Measurements from ENCODE around the gene TBC1D3B. TPM values are rescaled to one million over a fixed set of nuclear protein-coding genes. Genes with fewer than 3 reads are reported as not detected.
"Not testable (repeated sequence)": the region's sequence is repeated elsewhere in the genome, so short reads cannot be mapped to it uniquely, and the experiment has no call there.

The TBC1D3B gene
- polyA plus RNA-seq = 0.84 TPM

DNA sequence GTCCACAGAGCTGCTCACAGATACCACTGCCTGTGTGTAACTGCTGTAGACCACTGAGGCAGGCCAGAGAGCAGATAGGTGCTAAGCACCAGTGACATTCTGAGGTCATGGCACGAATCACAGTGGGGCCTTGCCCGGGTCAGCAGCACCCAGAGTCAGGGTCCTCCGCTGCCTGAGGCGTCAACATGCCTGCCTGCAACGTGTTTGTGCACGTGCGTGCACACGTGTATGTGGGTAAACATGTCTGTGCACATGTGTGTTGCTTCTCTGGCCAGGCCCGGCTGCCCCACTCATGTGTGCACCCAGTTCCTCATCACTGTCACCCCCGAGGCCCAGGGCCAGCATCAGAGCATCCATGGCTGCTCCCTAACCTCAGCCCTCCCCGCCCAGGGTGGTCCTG is at the start of gene TBC1D3B:
TBC1D3B (minus strand) TSS at position 101 of the 400 bp plus-strand sequence. CDS start 1,586 bp downstream, outside the sequence.
- not testable (repeated sequence) for H3K4me1 Mint-ChIP-seq, H3K4me3 Mint-ChIP-seq, H3K27ac Mint-ChIP-seq, H3K27me3 Mint-ChIP-seq, H3K9me3 Mint-ChIP-seq, H3K36me3 Mint-ChIP-seq

DNA sequence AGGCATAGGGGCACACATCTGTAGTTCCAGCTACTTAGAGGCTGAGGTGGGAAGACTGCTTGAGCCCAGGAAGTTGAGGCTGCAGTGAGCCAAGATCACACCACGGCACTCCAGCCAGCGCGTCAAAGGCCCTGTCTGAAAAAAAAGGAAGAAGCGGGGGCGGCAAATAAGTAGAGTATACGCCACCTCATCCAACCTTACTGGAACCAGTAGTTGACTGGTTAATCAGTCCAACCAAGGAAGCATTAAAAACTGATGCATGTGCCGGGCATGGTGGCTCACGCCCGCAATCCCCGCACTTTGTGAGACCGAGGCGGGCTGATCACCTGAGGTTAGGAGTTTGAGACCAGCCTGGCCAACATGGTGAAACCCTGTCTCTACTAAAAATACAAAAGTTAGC is 46.5 kb upstream of the TBC1D3B start:
- H3K27me3 Mint-ChIP-seq = peaks cover 28% of the 10 kb centered on the region
- H3K4me1 Mint-ChIP-seq, H3K4me3 Mint-ChIP-seq, H3K27ac Mint-ChIP-seq: not testable (repeated sequence)
- peaks cover 10% of the 10 kb centered on the region for H3K36me3 Mint-ChIP-seq
- H3K9me3 Mint-ChIP-seq = peaks cover 0 to 12% (median 0%) of the 10 kb centered on the region in 3 donors

DNA sequence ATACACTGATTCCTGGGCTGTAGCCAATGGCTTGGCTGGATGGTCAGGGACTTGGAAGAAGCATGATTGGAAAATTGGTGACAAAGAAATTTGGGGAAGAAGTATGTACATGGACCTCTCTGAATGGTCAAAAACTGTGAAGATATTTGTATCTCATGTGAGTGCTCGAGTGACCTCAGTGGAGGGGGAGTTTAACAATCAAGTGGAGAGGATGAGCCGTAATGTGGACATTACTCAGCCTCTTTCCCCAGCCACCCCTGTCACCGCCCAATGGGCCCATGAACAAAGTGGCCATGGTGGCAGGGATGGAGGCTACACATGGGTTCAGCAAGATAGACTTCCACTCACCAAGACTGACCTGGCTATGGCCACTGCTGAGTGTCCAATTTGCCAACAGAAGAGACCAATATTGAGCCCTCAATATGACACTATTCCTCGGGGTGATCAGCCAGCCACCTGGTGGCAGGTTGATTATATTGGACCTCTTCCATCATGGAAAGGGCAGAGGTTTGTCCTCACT is 45.2 kb upstream of the TBC1D3B start:
- H3K27me3 Mint-ChIP-seq = peaks cover 32% of the 10 kb centered on the region
- not testable (repeated sequence) for H3K27ac Mint-ChIP-seq, H3K4me3 Mint-ChIP-seq, H3K4me1 Mint-ChIP-seq
- peaks cover 10% of the 10 kb centered on the region for H3K36me3 Mint-ChIP-seq
- H3K9me3 Mint-ChIP-seq = peaks cover 0 to 16% (median 0%) of the 10 kb centered on the region in 3 donors

DNA sequence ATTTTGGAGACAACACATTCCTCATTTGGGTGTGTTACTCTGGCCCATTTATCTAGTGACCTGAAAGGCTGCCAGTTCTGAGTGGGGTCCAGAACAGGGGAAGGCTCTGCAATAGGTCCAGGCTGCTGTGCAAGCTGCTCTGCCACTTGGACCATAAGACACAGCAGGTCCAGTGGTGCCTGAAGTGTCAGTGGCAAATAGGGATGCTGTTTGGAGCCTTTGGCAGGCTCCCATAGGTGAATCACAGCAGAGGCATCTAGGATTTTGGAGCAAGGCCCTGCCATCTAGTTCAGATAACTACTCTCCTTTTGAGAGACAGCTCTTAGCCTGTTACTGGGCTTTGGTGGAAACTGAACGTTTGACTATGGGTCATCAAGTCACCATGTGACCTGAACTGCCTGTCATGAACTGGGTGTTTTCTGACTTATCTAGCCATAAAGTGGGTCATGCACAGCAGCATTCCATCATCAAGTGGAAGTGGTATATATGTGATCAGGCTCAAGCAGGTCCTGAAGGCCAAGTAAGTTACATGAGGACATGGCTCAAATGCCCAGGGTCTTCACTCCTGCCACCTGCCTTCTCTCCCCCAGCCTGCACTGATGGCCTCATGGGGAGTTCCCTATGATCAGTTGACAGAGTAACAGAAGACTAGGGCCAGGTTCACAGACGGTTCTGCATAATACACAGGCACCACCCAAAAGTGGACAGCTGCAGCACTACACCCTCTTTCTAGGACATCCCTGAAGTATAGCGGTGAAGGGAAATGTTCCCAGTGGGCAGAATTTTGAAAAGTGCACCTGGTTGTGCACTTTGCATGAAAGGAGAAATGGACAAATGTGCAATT is 44.5 kb upstream of the TBC1D3B start:
- Mint-ChIP-seq H3K27me3 (peaks cover 32% of the 10 kb centered on the region), H3K9me3 (peaks cover 0 to 16% (median 0%) of the 10 kb centered on the region in 3 donors), H3K36me3 (peaks cover 10% of the 10 kb centered on the region)
- H3K4me1 Mint-ChIP-seq, H3K27ac Mint-ChIP-seq, H3K4me3 Mint-ChIP-seq: not testable (repeated sequence)

DNA sequence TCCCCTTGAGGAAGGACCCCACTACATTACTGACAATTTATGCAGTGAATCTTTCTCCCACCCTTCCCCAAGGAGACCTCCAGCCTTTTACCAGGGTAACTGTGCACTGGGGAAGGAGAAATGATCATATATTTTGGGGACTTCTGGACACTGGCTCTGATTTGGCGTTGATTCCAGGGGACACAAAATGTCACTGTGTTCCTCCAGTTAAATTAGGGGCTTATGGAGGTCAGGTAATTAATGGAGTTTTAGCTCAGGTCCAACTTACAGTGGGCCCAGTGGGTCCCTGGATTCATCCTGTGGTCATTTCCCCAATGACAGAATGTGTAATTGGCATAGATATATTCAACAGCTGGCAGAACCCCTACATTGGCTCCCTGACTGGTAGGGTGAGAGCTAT is 43.1 kb upstream of the TBC1D3B start:
- peaks cover 0 to 13% (median 0%) of the 10 kb centered on the region in 3 donors for H3K9me3 Mint-ChIP-seq
- H3K27me3 Mint-ChIP-seq = peaks cover 40% of the 10 kb centered on the region
- H3K36me3 Mint-ChIP-seq = peaks cover 10% of the 10 kb centered on the region
- not testable (repeated sequence) for H3K4me3 Mint-ChIP-seq, H3K4me1 Mint-ChIP-seq, H3K27ac Mint-ChIP-seq

DNA sequence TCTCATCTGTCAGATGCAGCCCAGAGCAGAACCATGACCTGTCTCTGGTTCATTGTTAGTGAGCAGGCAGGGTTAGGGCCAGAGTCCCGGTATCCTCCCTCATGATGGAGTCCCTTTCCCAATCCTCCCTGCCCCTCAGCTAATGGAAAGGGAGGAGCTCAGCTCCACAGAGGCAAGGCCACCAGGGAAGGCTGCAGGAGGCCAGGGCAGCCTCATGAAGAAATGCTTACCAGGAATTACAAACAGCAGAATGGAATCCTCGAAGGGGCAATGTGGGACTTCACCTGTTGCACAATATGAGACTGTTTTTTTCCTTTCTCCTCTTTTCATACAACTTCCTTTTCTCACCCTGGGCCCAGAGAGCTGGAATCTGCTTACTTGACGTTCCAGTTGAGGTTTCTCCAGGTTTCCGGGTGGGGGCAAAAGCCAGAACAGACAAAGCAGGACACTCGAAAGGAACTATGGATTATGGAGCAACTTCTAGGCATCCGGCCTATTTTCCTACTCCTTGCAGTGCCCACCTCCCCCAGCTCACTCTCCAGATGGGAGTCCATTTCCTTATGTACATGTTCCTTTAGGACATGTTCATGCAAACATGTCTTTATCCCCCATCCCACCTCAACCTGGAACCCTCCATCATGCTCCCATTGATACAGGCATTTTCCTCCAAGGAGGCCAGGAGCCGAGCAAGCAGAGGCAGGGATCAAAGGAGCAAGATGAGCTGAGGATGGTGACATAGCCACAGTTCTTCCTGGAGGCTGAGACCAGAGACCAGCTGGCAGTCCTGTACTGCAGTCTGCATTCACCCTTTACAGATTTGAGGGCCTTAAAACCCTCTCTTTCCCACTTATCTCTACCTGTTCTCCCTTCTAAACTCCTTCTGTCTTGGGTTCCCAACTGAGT is 39.2 kb upstream of the TBC1D3B start:
- not testable (repeated sequence) for H3K27ac Mint-ChIP-seq, H3K4me3 Mint-ChIP-seq, H3K36me3 Mint-ChIP-seq
- Mint-ChIP-seq H3K9me3 (peaks cover 0 to 13% (median 0%) of the 10 kb centered on the region in 3 donors), H3K4me1 (peaks cover 4 to 11% (median 8%) of the 10 kb centered on the region in 3 donors), H3K27me3 (peaks cover 57% of the 10 kb centered on the region)

DNA sequence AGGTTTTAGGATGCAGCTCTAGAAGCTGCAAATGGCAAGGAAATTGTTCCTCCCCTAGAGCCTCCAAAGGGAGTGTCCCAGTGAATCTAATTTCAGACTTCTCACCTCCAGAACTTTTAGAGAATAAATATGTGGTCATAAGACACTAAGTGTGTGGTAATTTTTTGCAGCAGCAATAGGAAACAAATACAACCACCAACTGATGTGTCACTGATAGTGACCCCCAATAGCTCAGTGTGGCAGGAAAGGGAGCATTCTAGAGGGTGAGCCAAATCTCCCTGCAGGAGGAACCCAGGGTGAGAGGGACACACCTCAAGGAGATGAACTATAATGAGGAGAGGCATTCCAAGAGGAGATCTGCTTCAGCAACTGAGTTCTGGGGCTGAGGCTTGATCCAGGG is 38.5 kb upstream of the TBC1D3B start:
- H3K4me1 Mint-ChIP-seq = peaks cover 11 to 18% (median 15%) of the 10 kb centered on the region in 3 donors
- no peak overlapping the region for H3K4me3 Mint-ChIP-seq
- H3K27me3 Mint-ChIP-seq = peaks cover 55% of the 10 kb centered on the region
- H3K36me3 Mint-ChIP-seq = peaks cover 6% of the 10 kb centered on the region
- H3K27ac Mint-ChIP-seq = no peak overlapping the region
- H3K9me3 Mint-ChIP-seq = peaks cover 0 to 13% (median 0%) of the 10 kb centered on the region in 3 donors

DNA sequence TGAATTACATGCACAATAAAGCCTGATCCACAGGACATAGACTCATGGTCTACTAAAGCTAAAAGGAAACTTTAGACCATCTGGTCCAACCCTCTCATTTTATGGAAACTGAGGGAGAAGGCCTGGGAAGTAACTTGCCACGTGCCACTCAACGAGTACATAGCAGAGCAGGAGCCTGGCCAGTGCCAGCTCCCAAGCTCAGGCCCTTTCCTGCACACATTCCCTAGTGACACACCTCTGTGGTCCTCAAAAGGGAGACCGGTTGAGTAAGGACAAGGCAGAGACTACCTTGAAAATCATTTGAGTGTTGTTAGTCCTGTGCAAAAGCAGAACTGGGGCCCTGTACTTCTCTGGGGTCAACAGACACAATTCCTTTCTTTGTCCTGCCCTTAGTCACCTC is 37.3 kb upstream of the TBC1D3B start:
- Mint-ChIP-seq H3K4me1 (peaks cover 12 to 22% (median 19%) of the 10 kb centered on the region in 3 donors), H3K9me3 (peaks cover 0 to 10% (median 0%) of the 10 kb centered on the region in 3 donors), H3K27me3 (peaks cover 45% of the 10 kb centered on the region), H3K27ac (no peak overlapping the region), H3K36me3 (peaks cover 2% of the 10 kb centered on the region), H3K4me3 (no peak overlapping the region)

DNA sequence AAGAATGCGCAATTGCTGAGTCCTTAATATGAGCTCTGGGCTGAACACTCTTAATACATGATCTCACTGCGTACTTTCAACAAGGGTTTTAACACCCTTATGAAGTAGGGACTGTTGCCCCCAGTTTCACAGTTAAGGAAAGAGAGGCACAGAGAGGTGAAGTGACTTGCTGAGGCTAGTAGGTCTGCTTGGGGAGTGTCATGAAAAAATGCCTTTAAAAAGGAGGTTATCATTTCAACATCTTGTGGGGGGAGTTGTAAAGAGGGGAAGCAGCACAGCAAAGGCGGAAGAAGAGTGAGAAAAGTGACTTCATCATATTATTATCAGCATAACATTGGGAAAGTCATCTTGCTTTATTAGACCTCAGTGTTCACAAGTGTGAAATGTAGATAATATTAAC is 36.5 kb upstream of the TBC1D3B start:
- H3K36me3 Mint-ChIP-seq = no peaks in the 10 kb centered on the region
- H3K4me3 Mint-ChIP-seq = no peak overlapping the region
- H3K4me1 Mint-ChIP-seq = peaks cover 12 to 22% (median 20%) of the 10 kb centered on the region in 3 donors
- no peak overlapping the region for H3K27ac Mint-ChIP-seq
- H3K27me3 Mint-ChIP-seq = peaks cover 38% of the 10 kb centered on the region
- H3K9me3 Mint-ChIP-seq = peaks cover 0 to 4% (median 0%) of the 10 kb centered on the region in 3 donors

DNA sequence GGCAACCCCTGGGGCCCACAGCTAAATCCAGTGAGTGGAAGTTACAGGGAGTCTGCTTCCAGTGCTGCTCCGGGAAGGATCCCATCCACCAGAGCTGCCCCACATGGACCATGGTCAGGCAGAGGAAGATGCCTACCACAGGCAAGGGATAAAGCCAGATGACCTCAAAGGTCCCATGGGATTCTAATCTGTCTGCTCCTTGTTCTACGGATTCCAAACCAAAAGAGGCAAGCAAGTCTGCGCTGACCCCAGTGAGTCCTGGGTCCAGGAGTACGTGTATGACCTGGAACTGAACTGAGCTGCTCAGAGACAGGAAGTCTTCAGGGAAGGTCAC is 35.8 kb upstream of the TBC1D3B start:
- Mint-ChIP-seq H3K4me1 (peaks cover 12 to 24% (median 23%) of the 10 kb centered on the region in 3 donors), H3K27ac (peak overlapping the region in 1 of 3 donors; percentile 32), H3K27me3 (peaks cover 37% of the 10 kb centered on the region), H3K36me3 (no peaks in the 10 kb centered on the region), H3K4me3 (peak overlapping the region in 1 of 4 donors; percentile 15), H3K9me3 (no peaks in the 10 kb centered on the region)

DNA sequence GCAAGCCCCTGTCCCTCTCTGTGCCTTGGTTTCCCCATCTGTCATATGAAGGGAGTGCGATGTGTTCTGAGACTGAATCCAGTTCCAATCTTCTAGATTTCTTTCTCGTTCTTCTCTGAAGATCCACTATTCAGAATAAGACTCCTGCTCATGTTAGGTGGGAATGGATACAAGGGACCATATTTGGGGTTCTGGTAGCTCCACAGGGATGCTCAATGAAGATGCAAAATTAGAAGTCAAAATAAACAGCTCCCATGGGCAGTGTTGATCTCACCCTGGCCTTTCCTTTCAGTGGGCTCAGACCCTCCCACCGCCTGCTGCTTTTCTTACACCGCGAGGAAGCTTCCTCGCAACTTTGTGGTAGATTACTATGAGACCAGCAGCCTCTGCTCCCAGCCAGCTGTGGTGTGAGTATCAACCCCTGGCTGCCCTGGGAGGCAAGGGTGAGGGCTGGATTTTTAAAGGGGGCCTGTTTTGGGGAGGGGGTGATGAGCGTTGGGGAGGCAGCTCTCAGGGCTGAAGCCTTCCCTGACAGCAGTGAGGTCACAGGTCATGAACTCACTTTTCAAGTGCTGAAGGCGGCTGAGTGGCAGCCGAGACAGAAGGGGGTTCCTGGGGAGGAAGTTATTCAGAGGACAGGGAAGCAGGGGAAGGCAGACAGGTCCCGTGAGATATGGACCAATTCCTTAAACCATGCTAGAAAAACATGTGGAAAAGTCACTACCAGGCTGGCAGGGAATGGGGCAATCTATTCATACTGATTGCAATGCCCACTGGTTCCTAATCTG is 35.2 kb upstream of the TBC1D3B start:
- not testable (repeated sequence) for H3K9me3 Mint-ChIP-seq, H3K36me3 Mint-ChIP-seq, H3K4me3 Mint-ChIP-seq
- H3K4me1 Mint-ChIP-seq = peaks cover 13 to 29% (median 26%) of the 10 kb centered on the region in 3 donors
- H3K27ac Mint-ChIP-seq = peak overlapping the region in 1 of 3 donors; percentile 32
- peaks cover 43% of the 10 kb centered on the region for H3K27me3 Mint-ChIP-seq

DNA sequence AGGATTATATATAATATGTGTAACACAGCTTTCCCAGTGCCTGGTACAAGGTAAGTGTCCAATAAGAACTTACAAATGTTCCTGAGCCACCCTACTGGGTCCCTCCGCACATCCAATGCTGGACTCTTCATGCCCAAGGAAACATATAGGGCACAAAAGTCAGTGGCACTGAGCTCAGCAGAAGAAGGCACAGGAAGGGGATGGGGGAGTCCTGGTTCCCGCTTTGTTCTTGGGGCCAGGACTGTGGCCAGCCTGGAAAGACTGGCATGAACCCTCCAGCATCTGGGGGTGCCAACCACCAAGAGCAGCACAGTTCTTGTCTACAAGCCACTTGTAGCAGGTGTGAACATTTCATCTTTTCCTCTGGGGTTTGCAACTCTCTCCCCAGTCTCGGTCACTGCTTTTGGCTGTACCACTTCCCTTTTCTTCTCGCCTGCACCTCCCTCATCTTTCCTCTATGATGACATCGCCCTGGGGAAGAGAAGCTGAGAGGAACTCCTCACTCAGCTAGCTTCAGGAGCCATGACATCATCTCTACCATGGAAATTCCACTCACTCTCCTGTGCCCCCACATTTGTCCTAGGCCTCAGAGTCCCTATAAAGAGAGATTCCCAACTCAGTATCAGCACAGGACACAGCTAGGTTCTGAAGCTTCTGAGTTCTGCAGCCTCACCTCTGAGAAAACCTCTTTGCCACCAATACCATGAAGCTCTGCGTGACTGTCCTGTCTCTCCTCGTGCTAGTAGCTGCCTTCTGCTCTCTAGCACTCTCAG is 34.2 kb upstream of the TBC1D3B start, which contains the start of gene CCL4L2:
CCL4L2 (plus strand) TSS at position 625 of the 773 bp plus-strand sequence.
- H3K4me3 Mint-ChIP-seq = peak within 1 kb of the TSS in 1 of 4 donors; percentile 1
- H3K36me3 Mint-ChIP-seq, H3K9me3 Mint-ChIP-seq: not testable (repeated sequence)
- peaks cover 17 to 32% (median 30%) of the 10 kb centered on the region in 3 donors for H3K4me1 Mint-ChIP-seq
- peak within 1 kb of the TSS in 2 of 3 donors; percentile 25 to 32 for H3K27ac Mint-ChIP-seq
- peaks cover 47% of the 10 kb centered on the region for H3K27me3 Mint-ChIP-seq

DNA sequence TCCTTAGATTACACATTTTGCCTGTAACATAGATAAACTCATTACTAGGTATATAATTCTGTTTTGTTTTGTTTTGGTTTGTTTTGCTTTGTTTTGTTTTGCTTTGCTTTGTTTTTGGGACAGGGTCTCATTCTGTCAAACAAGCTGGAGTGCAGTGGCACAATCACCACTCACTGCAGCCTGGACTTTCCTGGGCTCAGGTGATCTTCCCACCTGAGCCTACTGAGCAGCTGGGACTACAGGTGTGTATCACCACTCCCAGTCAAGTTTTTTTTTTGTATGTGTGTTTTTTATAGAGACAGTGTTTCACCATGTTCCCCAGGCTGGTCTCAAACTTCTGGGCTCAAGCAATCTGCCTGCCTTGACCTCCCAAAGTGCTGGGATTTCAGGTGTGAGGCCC is 33.1 kb upstream of the TBC1D3B start:
- peaks cover 2% of the 10 kb centered on the region for H3K36me3 Mint-ChIP-seq
- H3K4me1 Mint-ChIP-seq = peaks cover 17 to 32% (median 30%) of the 10 kb centered on the region in 3 donors
- H3K27ac Mint-ChIP-seq = no peak overlapping the region
- H3K27me3 Mint-ChIP-seq = peaks cover 46% of the 10 kb centered on the region
- peak overlapping the region in 1 of 4 donors; percentile 1 for H3K4me3 Mint-ChIP-seq
- no peaks in the 10 kb centered on the region for H3K9me3 Mint-ChIP-seq

DNA sequence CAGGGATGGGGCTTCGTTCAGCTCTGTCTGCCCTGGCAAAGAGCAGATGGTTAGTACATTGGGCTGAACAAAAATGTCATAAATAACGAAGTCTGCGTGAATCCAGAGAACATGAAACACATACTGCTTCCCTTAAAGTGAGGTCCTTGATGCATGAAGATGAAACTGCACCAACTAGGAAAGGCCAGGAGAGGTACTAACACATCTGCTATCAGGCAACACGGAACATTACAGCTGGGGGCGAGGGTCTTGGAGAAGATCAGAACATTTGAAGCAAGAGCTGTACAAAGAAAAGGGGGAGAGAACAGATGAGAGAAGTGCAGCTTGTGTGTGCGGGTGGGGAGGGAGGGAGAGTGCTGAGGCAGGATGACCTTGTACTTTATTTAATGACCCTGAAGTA is 30.9 kb upstream of the TBC1D3B start:
- peaks cover 20 to 34% (median 33%) of the 10 kb centered on the region in 3 donors for H3K4me1 Mint-ChIP-seq
- peak overlapping the region in 2 of 4 donors; percentile 47 to 54 for H3K4me3 Mint-ChIP-seq
- H3K27ac Mint-ChIP-seq = not testable (repeated sequence)

More for the DNA sequence above, 30.9 kb upstream of the TBC1D3B start:
- peaks cover 39% of the 10 kb centered on the region for H3K27me3 Mint-ChIP-seq
- H3K9me3 Mint-ChIP-seq, H3K36me3 Mint-ChIP-seq: not testable (repeated sequence)

Data from IgD-negative memory B cell (primary cell).